Hepatocyte (in vitro differentiated cells): ENCODE results near the gene LRRC36.

Source experiments
- CTCF ChIP-seq: fragments of 200-600 bp; sonication (generic); IDR thresholded peaks from 2 replicates; pipeline ENCODE4 v1.5.1; 2016; ENCODE audit warnings: antibody characterized with exemption, mild to moderate bottlenecking; ENCODE audit not compliant: poor library complexity
- EZH2 ChIP-seq: fragments of 200-600 bp; sonication (generic); IDR thresholded peaks from 2 replicates; pipeline ENCODE4 v1.6.1; 2016; ENCODE audit warnings: antibody characterized with exemption, mild to moderate bottlenecking, borderline replicate concordance

GRCh38 chr16:67419931-67420330 lies 93.3 kb downstream of the LRRC36 start:
- TF ChIP-seq CTCF = no peak
- TF ChIP-seq EZH2 = no peak
